Measurements from ENCODE around the gene FOXD3.

FOXD3 gene

DNA sequence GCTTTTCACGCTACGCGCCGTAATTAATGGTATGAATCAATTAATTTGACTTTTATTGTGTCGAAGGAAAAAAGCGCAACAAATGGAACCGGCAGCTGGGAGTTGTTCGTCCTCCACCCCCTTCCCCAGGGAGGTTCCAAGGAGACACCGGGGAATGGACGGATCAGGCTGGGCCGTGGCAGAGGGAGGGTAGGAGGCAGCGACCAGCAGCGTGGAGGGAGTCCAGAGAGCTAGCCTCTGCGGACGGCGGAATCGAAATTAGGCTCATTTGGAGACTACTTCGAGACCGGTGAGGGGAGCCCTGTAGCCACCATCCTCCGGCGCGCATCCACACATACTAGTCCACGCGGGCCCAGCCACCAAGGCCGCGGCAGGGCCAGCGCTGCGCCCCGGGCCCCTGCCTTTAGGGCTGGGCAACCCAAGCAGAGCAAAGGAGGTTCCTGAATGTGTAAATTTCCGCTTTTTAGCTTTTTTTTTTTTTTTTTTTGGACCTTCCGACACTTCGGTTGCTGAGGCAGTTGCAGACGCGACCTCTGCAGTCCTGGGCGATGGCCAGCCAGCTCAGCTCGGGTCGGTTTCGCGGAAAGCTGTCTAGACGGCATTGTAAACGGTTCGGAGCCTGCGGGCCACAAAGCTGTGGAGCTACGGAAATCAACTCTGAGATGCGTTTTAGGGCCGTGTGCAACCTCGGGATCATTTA is 2.2 kb upstream of the FOXD3 start:
- no peak for DNase-seq (ENCODE audit: low read depth in 1 of 2, low spot score in 1 of 2)

DNA sequence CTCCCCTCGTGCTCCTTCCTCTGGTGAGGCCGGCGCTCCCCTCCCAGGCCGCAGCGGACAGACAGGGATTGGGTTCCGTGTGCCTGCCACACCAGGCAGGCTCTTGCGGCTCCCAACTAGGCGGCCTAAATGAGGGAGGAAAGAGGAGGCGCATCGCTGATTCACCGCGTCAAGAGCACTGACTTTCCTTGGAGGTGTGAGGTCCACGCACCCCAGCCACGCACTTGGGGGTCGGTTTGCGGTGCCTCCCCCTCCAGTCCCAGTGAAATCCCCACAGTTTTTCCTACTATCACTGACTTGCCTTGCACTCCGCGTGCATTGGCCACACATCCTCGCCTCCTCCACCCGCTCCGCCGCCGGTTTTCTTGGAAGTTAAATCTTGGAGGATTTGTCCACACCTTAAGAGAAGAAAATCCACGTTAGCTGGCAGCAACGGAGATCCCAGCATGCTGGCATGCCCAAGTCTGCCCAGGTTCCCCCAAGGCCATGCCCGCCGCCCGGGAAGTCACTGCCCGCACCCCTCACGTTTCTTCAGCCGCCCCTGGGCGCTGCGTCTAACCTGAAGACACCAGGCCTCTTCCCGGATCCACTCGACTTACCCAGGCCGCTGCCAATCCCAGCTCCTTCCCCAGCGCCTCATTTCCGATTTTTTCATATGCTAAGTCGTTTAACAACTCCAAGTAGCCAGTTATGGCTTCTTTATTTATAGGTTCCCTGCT is 1.1 kb upstream of the FOXD3 start:
- DNase-seq (ENCODE audit: low read depth in 1 of 2, low spot score in 1 of 2), result no peak

DNA sequence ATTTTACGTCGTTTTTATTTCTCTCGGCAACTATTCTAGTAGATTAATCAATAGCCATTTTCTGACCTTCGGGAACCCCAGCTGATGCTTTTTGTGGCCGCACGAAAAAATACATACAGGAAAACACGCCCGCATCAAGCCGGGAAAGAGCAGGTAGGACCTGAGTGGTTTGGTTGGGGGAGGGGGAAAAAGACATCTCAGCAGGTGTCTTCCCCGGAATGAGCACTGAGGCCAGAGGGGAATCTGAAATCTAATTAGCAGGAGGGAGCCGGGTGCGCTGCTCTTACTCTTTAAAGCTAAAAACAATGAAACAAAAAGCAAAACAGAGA is 618 bp upstream of the FOXD3 start:
- DNase-seq (ENCODE audit: low read depth in 1 of 2, low spot score in 1 of 2), result no peak

DNA sequence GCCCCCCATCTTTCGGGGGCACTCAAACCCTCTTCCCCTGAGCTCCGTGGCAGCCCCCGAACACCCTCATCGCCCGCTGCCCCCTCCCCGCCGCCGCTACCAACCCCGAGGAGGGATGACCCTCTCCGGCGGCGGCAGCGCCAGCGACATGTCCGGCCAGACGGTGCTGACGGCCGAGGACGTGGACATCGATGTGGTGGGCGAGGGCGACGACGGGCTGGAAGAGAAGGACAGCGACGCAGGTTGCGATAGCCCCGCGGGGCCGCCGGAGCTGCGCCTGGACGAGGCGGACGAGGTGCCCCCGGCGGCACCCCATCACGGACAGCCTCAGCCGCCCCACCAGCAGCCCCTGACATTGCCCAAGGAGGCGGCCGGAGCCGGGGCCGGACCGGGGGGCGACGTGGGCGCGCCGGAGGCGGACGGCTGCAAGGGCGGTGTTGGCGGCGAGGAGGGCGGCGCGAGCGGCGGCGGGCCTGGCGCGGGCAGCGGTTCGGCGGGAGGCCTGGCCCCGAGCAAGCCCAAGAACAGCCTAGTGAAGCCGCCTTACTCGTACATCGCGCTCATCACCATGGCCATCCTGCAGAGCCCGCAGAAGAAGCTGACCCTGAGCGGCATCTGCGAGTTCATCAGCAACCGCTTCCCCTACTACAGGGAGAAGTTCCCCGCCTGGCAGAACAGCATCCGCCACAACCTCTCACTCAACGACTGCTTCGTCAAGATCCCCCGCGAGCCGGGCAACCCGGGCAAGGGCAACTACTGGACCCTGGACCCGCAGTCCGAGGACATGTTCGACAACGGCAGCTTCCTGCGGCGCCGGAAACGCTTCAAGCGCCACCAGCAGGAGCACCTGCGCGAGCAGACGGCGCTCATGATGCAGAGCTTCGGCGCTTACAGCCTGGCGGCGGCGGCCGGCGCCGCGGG is 837 bp downstream of the FOXD3 start:
- DNase-seq (ENCODE audit: low read depth in 1 of 2, low spot score in 1 of 2), result peak in 1 of 2 donors; percentile 14

DNA sequence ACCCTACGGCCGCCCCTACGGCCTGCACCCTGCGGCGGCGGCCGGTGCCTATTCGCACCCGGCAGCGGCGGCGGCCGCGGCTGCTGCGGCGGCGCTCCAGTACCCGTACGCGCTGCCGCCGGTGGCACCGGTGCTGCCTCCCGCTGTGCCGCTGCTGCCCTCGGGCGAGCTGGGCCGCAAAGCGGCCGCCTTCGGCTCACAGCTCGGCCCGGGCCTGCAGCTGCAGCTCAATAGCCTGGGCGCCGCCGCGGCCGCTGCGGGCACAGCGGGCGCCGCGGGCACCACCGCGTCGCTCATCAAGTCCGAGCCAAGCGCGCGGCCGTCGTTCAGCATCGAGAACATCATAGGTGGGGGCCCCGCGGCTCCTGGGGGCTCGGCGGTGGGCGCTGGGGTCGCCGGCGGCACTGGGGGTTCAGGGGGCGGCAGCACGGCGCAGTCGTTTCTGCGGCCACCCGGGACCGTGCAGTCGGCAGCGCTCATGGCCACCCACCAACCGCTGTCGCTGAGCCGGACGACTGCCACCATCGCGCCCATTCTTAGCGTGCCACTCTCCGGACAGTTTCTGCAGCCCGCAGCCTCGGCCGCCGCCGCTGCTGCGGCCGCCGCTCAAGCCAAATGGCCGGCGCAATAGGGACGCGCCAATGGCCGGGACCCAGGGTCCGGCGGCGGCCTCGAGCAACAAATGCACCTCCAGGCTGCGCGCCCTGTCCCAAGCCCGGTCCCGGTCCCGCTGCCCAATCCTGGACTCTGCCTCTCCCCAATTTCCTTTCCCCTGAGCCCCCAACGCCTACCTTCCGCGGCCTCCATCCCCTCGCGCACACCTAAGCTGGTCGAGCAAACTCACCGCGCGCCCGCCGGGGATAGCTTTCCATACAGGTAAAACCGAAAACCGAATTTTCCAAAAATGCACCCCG is 1.8 kb downstream of the FOXD3 start:
- no peak for DNase-seq (ENCODE audit: low read depth in 1 of 2, low spot score in 1 of 2)

DNA sequence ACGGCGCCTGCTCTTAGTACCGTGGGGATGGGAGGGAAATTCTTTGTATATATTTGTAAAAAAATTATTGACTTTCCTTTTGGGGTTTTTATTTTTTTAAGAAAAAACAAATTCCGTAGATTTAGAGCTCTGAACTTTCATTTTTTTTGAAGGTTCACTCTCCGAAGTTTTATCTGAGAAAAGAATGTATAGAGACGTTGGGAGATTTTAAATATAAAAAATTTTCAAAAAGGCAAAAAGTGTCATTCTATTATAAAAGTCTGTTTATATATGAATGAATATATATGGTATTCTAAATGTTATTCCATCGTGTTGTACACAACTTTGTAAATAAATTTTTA is 2.4 kb downstream of the FOXD3 start:
- no peak for DNase-seq (ENCODE audit: low read depth in 1 of 2, low spot score in 1 of 2)

DNA sequence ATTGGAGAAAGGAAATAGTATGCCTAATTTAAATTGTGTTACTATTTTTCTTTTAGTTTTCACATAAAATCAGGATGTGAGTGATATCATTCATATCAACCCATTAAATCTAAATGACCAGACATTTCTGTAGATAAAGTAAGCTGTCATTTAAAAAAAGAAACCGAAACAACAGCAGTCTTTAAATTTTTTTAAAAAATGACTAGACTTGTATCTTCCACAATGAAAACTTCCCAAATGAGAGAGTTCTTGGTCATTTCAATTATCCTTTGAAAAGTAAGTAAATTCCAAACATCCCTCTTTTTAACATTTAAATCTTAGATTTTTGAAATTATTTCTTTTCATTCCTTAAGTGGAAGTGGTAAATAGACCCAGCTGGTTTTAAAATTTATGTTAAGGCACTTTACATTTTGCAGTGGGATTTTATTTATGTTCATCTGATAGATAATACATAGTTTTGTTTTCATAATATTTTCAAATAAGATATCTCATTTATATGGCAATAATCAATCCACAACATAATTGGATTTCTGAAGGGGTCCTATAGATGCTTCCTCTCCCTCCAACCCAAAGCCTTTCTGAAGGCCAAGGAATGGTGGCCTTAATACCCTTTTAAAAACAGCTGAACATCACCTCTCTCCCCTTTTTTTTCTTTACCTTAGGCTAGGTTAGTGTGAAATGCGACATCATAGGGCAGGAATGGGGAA is 3.1 kb downstream of the FOXD3 start:
- DNase-seq (ENCODE audit: low read depth in 1 of 2, low spot score in 1 of 2), result no peak

DNA sequence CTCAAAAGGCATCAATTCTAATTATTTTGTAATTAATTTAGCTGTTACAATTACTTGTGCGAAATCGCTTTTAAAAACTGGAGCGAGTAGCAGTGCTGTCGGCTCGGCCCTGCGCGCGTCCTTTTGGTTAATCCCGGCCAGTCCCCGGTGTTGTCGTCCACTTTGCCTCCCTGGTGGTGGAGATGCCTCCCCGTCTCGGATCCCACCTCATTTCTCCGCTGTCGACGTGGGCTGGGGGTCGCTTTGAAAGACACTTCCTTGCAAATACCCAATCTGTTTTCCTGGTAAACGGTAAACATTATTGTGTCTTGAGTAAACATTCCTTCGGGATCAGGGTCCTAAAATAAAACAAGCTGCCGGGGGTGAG is 3.7 kb downstream of the FOXD3 start:
- DNase-seq (ENCODE audit: low read depth in 1 of 2, low spot score in 1 of 2), result no peak

DNA sequence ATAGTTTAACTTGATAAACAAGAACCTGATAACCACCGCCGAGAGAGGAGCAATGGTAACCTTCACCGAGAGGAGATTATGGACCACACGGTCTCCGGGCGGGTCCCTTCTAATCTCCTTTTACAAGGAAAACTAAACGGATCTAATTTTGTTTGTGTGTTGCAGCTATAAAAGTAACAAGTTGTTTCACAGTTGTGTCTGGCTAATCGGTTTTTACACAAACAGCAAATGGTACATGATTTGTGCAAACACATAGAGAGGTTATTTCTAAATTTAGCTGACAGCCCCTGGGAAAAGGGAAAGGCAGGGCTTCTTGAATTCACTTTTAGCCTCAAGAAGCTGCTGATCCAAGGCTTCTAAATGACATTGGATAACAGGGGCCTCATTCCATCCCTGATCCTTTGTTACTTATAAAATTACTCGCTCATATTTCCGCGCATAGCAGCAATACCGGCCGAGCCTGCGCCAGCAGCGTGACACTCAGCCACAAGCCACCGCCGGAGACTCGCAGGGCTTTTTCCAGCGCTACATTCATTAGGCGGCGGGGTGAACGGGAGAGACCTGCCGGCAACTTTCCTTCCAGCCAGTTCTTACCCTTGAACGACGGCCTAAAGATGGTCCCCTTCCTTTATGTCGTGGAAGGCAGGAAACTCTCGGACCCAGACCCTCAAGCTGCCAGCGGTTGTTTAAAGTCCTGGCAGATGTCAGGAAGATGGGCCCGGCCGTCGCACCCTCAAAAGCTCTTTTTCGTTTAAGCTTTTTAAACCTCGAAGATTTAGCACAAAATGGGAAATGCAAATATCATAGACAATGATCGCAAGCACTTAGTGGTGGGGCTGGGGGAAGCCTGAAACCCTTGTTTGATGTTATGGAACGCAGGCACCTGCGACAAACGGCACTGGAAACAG is 4.4 kb downstream of the FOXD3 start:
- no peak for DNase-seq (ENCODE audit: low read depth in 1 of 2, low spot score in 1 of 2)

DNA sequence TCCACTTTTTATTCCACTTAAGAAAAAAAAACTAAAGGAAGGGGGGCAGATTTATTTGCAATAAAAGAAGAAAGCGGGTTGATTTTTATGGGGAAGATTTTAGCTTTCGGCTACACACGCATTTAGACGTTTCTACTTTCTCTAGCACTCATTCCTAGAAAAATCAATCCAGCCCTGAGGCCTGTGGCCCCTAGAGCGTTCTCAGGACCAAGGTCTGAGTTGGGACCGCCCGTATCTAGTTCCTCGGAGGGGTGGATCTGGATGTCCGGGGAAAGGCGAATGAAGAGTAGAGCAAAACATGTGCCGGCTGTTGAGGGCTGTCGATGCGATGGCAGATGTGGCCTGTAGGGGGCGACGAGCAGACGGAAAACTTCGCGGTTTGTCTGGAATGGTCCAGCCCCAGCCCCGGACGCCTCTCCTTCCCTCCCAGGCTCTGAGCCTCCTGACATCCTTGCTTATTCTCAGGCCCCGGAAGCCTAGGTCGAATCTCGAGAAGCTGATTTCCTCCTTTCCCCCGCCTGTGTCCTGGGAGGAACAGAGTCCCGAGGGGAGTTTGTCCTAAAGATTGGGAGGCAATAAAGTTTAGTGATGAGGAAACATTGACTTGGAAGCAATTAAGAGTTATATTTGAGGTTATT is 5.2 kb downstream of the FOXD3 start:
- DNase-seq (ENCODE audit: low read depth in 1 of 2, low spot score in 1 of 2), result peak in 1 of 2 donors; percentile 18

DNA sequence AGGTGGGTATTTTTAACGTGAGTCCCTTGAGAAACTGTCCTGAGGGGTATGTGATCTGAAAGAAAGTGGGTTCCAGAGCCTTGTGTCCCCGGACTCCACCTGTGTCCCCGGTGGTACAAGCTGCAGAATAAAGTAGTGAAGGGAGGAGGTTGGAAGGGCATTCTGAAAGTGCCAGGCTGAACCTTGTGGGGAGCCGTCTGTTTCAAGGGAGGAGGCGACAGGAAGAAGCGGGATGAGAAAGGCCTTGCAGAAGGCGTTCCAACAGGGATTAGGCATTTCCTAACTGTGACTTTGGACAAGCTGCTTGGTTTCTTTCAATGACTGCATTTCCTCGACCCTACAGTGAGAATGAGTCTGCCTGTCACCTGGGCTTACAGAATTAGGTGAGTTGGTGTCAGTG is 5.8 kb downstream of the FOXD3 start:
- DNase-seq (ENCODE audit: low read depth in 1 of 2, low spot score in 1 of 2), result no peak

DNA sequence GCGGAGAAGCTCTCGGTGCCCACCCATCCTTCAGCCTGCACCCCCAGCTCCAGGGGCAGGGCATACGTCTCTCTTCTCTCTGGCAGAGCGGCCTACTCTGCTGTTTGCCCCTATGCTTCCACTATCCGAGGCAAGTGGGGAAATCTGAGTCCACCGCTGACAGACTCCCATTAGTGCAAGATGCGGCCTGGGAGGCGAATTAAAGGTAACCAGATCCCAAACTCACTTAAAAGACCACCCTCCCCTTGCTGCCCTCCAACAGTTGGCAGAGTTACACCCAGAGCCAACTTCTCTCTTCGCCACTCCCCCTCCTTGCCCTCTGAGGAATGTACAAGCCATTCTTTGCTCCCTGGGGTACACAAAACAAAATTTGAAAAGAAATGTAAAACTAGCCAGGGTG is 6.4 kb downstream of the FOXD3 start:
- DNase-seq (ENCODE audit: low read depth in 1 of 2, low spot score in 1 of 2), result no peak

DNA sequence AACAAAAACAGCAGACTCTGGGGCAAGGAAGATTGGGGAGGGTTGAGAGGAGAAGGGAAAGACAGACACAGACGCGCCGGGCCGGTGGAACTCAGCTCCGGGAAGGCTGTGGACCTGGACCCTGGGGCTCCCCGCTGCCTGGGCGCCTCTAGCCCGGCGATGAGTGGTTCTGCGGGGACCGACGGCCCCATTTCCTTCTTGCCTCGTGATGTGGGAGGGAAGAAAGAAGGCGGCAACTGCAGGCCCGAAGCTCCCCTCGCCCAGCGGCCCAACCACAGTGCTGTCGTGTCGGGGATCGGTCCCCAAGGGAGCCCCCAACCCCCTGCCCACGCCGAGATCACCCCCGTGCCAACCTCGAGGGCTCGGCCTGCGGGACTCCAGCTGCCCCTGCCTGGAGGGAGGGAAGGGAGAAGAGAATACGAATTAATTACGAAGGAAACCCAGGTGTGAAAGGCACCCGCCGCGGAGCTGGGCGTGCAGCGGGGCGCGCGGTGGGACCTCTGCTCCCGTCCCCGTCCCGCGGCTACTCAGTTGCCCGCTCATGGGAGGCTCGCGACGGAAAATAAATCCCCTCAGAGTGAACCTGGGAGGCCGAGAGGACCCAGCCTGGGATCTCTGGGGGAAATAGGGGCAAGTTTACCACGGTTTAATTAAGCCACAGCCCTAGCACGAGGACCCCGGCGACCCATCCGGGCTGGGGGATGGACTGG is 7.4 kb downstream of the FOXD3 start:
- DNase-seq (ENCODE audit: low read depth in 1 of 2, low spot score in 1 of 2), result no peak

DNA sequence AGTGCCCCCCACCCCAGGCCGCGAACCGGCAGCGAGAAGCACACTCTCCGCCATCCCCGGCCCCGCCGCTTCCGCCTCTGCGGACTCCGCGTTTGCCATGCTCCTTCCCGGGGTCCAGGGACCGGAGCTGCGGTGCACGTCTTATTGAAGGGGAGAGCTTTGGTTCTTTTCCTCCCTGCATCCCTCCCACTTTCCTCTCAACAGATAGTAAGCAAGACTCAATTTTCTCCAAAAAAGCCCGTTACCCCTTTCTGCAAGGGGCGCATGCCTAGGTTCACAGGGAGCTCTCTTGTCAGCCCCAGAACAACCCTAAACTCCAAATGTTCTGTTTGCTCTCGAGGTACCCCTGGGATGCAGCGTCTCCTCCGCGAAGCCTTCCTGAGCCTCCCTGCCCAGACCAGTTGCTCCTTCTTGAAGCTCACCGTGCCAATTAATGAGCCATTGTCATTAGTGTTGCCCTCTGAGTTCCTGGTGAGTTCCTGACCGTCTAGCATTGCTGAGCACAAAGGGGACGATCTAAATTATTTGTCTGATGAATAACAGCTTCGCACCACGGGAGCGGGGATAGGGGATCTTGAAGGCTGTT is 8.1 kb downstream of the FOXD3 start:
- no peak for DNase-seq (ENCODE audit: low read depth in 1 of 2, low spot score in 1 of 2)

DNA sequence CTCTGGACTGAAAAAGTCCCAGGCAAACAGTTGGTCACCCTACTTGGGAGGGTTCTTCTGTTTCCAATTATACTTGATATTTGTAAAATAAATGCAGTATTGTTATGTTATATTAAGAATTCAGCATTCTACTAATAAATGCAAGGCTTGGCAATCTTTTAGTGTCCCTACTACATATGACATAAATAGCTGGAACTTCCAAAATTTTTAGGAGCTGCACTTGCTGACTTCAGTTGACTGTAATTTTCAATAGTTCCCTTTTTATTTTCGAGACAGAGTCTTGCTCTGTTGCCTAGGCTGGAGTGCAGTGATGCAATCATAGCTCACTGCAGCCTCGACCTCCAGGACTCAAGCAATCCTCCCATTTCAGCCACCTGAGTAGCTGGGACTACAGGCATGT is 20.0 kb downstream of the FOXD3 start:
- no peak for DNase-seq (ENCODE audit: low read depth in 1 of 2, low spot score in 1 of 2)

DNA sequence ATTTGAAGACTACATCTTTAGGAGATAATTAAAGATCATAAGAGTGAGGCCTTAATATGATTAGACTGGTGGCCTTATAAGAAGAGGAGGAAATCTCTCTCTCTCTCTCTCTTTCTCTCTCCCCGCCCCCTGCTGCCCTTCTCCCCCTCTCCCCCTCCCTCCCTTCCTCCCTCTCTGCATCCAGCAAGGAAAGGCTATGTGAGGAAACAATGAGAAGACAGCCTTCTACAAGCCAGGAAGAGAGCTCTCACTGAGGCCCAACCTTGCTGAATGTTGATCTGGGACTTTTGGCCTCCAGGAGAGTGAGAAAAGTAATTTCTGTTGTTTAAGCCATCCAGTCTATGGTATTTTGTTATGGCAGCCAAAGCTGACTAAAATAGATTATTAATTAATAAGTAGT is 21.6 kb downstream of the FOXD3 start:
- no peak for DNase-seq (ENCODE audit: low read depth in 1 of 2, low spot score in 1 of 2)

DNA sequence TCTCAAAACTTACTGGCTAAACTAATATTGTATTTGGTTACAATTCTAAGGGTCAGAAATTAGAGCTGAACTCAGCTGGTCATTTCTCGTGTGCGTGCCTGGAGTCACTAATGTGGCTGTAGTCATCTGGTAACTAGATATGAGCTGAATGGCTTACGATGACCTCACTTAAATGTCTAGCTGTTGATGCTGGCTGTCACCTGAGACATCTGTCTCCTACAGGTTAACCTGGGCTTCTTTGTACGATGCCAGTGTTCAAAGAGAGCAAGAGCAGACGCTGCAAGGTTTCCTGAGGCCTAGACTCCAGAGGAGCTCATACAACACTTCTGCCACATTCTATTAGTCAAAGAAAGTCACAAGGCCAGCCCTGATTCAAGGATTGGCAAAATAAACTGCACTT is 28.0 kb downstream of the FOXD3 start:
- DNase-seq (ENCODE audit: low read depth in 1 of 2, low spot score in 1 of 2), result no peak

DNA sequence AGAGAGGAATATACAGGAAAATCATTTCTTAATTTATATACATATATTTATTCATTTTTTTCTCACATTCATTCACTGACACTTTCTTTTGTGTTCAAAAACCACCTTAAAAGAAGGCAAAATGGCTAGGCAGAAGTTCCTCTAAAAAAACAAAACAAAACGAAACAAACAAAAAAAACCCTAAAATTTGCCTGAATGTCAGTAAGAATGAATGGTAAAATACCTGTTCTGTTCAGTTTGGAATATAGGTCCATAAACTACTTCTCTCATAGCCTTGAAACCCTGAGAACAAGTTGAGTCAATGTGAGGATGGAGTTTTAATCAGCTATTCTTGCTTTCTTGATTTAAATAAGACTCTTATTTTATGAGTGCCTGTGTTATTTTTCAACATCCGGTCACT is 30.4 kb downstream of the FOXD3 start:
- DNase-seq (ENCODE audit: low read depth in 1 of 2, low spot score in 1 of 2), result no peak

All from activated CD4-positive, alpha-beta T cell treated with anti-CD3 and anti-CD28 coated beads, Interleukin-2, amount 50 U/mL, for 24 hours (primary cell).